NCI-H2196 treated with DMSO at 0.1 percent for 48 hours (cell line): Measurements from ENCODE around the gene FARS2.
"Not testable (repeated sequence)": the region's sequence is repeated elsewhere in the genome, so short reads cannot be mapped to it uniquely, and the experiment has no call there.

Source experiments
- DNase-seq: peaks from one replicate; lab custom pipeline; 2025; ENCODE audit not compliant: unreplicated experiment; lab: John Stamatoyannopoulos, UW

FARS2 gene

GRCh38 chr6:5619249-5619648 is 357.9 kb downstream of the FARS2 start:
- no peak for DNase-seq

- DNase-seq, result no peak
Measured at GRCh38 chr6:5622276-5623005, 361.1 kb downstream of the FARS2 start.

- no peak for DNase-seq
Measured at GRCh38 chr6:5623769-5624168, 362.5 kb downstream of the FARS2 start.

- no peak for DNase-seq
Measured at GRCh38 chr6:5624256-5624655, 362.9 kb downstream of the FARS2 start.

GRCh38 chr6:5626727-5627426 is 365.6 kb downstream of the FARS2 start:
- DNase-seq, result no peak

GRCh38 chr6:5630636-5631035 is 369.3 kb downstream of the FARS2 start:
- DNase-seq, result no peak

- no peak for DNase-seq
Measured at GRCh38 chr6:5632348-5632935, 371.1 kb downstream of the FARS2 start.

GRCh38 chr6:5634525-5634924 is 373.2 kb downstream of the FARS2 start:
- no peak for DNase-seq

GRCh38 chr6:5636210-5637030 is 375.1 kb downstream of the FARS2 start:
- no peak for DNase-seq

GRCh38 chr6:5637714-5638113 is 376.4 kb downstream of the FARS2 start:
- no peak for DNase-seq

- no peak for DNase-seq
Measured at GRCh38 chr6:5638666-5639065, 377.4 kb downstream of the FARS2 start.

GRCh38 chr6:5639193-5639592 is 377.9 kb downstream of the FARS2 start:
- no peak for DNase-seq

GRCh38 chr6:5640614-5641013 is 379.3 kb downstream of the FARS2 start:
- DNase-seq, result no peak

- no peak for DNase-seq
Measured at GRCh38 chr6:5644523-5645185, 383.3 kb downstream of the FARS2 start.

- DNase-seq, result no peak
Measured at GRCh38 chr6:5645328-5646290, 384.3 kb downstream of the FARS2 start.

- DNase-seq, result no peak
Measured at GRCh38 chr6:5652406-5653137, 391.3 kb downstream of the FARS2 start.

- DNase-seq, result no peak
Measured at GRCh38 chr6:5653801-5654200, 392.5 kb downstream of the FARS2 start.

GRCh38 chr6:5656226-5656625 is 394.9 kb downstream of the FARS2 start:
- no peak for DNase-seq

- not testable (repeated sequence) for DNase-seq
Measured at GRCh38 chr6:5656695-5657094, 395.4 kb downstream of the FARS2 start.
